Neutrophil (primary cell): ENCODE results near the gene AADACL3.
"Not testable (repeated sequence)": the region's sequence is repeated elsewhere in the genome, so short reads cannot be mapped to it uniquely, and the experiment has no call there.

Source experiments
- H3K27ac ChIP-seq: fragments of 200-600 bp; sonication (generic); 2 replicates; pipeline ENCODE4 v1.5.1; 2016; ENCODE audit warnings: mild to moderate bottlenecking, moderate library complexity
- H3K27me3 ChIP-seq: fragments of 200-600 bp; sonication (generic); 2 replicates; pipeline ENCODE4 v1.6.0; 2016; ENCODE audit warnings: mild to moderate bottlenecking
- H3K36me3 ChIP-seq: fragments of 200-600 bp; sonication (generic); 2 replicates; pipeline ENCODE4 v1.5.1; 2017
- H3K4me1 ChIP-seq, 2 experiments: fragments of 200-600 bp in 1 of 2; sonication (generic) in 1 of 2; 1 replicate in 1 of 2; 2 replicates in 1 of 2; pipeline versions ENCODE4 v1.5.1 to v1.6.1; 2013 to 2016; ENCODE audit warnings: low read depth in 1 of 2, low read length in 1 of 2, mild to moderate bottlenecking in 1 of 2, moderate library complexity in 1 of 2; ENCODE audit not compliant: control insufficient read depth in 1 of 2, insufficient read depth in 1 of 2
- H3K4me3 ChIP-seq, 2 experiments: fragments of 200-600 bp in 1 of 2; sonication (generic) in 1 of 2; 1 replicate in 1 of 2; 2 replicates in 1 of 2; pipeline ENCODE4 v1.5.1; 2013 to 2016; ENCODE audit warnings: low read depth in 1 of 2, low read length in 1 of 2, mild to moderate bottlenecking in 1 of 2, moderate library complexity in 1 of 2
- H3K9me3 ChIP-seq: fragments of 200-600 bp; sonication (generic); 2 replicates; pipeline ENCODE4 v1.5.1; 2016
- CTCF ChIP-seq: fragments of 200-600 bp; sonication (generic); IDR thresholded peaks from 2 replicates; pipeline ENCODE4 v1.5.1; 2016; ENCODE audit warnings: antibody characterized with exemption

Gene AADACL3

GRCh38 chr1:12717301-12717838 lies 1.5 kb downstream of the AADACL3 start:
- TF ChIP-seq CTCF = no peak
- H3K27me3 ChIP-seq = no peaks in the 10 kb centered on the region
- no peak overlapping the region for H3K4me3 ChIP-seq
- peaks cover 65 to 66% of the 10 kb centered on the region in 2 experiments for H3K4me1 ChIP-seq
- H3K36me3 ChIP-seq = no peaks in the 10 kb centered on the region
- no peak overlapping the region for H3K27ac ChIP-seq
- H3K9me3 ChIP-seq = no peaks in the 10 kb centered on the region

- no peak overlapping the region for H3K4me3 ChIP-seq
- TF ChIP-seq CTCF = no peak
- H3K27ac ChIP-seq = no peak overlapping the region
Measured at GRCh38 chr1:12722626-12723025, 6.7 kb downstream of the AADACL3 start.

GRCh38 chr1:12728391-12728790 lies 12.5 kb downstream of the AADACL3 start:
- Histone ChIP-seq H3K36me3 (no peaks in the 10 kb centered on the region), H3K27me3 (peaks cover 4% of the 10 kb centered on the region), H3K4me1 (no peaks in the 10 kb centered on the region), H3K9me3 (no peaks in the 10 kb centered on the region), H3K27ac (no peak overlapping the region), H3K4me3 (no peak overlapping the region)
- no peak for TF ChIP-seq CTCF

More at GRCh38 chr1:12722626-12723025, 6.7 kb downstream of the AADACL3 start:
- Histone ChIP-seq H3K4me1 (peaks cover 15 to 16% of the 10 kb centered on the region in 2 experiments), H3K36me3 (no peaks in the 10 kb centered on the region), H3K27me3 (no peaks in the 10 kb centered on the region), H3K9me3 (no peaks in the 10 kb centered on the region)

GRCh38 chr1:12730156-12730555 lies 14.2 kb downstream of the AADACL3 start:
- Histone ChIP-seq H3K4me1 (no peaks in the 10 kb centered on the region), H3K27me3 (peaks cover 22% of the 10 kb centered on the region), H3K9me3 (no peaks in the 10 kb centered on the region), H3K27ac (no peak overlapping the region), H3K4me3 (no peak overlapping the region), H3K36me3 (no peaks in the 10 kb centered on the region)
- no peak for TF ChIP-seq CTCF

GRCh38 chr1:12731084-12731483 lies 15.2 kb downstream of the AADACL3 start:
- H3K36me3 ChIP-seq, H3K9me3 ChIP-seq, H3K4me1 ChIP-seq, H3K27ac ChIP-seq, H3K4me3 ChIP-seq: not testable (repeated sequence)
- H3K27me3 ChIP-seq = peaks cover 29% of the 10 kb centered on the region

GRCh38 chr1:12734651-12735050 lies 18.7 kb downstream of the AADACL3 start:
- no peaks in the 10 kb centered on the region for H3K36me3 ChIP-seq
- no peaks in the 10 kb centered on the region for H3K4me1 ChIP-seq
- no peak overlapping the region for H3K27ac ChIP-seq
- H3K27me3 ChIP-seq = peaks cover 43% of the 10 kb centered on the region
- TF ChIP-seq CTCF = no peak
- no peak overlapping the region for H3K4me3 ChIP-seq
- no peaks in the 10 kb centered on the region for H3K9me3 ChIP-seq
